SH-SY5Y (cell line): ENCODE data around the gene FBL.

Experiments used
- GATA2 ChIP-seq: IDR thresholded peaks from 2 replicates; pipeline ENCODE4 v1.6.1; 2011; ENCODE audit warnings: mild to moderate bottlenecking, low read depth, low read length
- GATA3 ChIP-seq: IDR thresholded peaks from 2 replicates; pipeline ENCODE4 v1.6.1; 2011; ENCODE audit warnings: low read depth, mild to moderate bottlenecking, low read length, moderate library complexity

DNA sequence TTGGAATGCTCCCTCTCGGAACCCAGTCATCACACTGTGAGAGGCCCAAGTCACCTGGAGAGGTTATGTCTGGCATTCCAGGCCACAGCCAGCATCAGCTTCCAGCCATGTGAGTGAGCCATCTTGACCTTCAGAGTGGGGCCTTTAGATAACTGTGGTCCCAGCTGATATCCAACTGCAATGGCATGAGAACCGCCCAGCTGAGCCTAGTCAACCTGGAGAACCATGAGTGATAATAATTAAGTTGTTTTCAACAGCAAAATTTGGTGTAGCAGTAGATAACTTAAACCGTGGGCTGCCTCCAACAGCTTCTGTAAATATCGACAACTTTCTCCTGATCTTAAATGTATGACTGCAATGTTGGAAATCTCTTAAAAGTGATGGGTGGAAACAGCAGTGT lies 36.8 kb downstream of the FBL start:
- TF ChIP-seq GATA3 (no peak), GATA2 (no peak)
